B cell (primary cell): ENCODE data around the gene CEP68. TPM values are rescaled to one million over a fixed set of nuclear protein-coding genes. Genes with fewer than 3 reads are reported as not detected.

Source experiments
- ATAC-seq: fragments of 200-7000 bp; cut with Tn5 transposase; one replicate; pipeline ENCODE4 v1.10.0; 2021; ENCODE audit warnings: low read depth, mild to moderate bottlenecking, moderate number of reproducible peaks, moderate library complexity
- CTCF ChIA-PET: fragments of 350-600 bp; sonication (Branson Sonifier 250); formaldehyde crosslinking; loops from one replicate; lab custom pipeline; 2021; ENCODE audit warnings: antibody characterized with exemption, inconsistent platforms; lab: Charles Lee
- POLR2A ChIA-PET: fragments of 350-600 bp; sonication (Branson Sonifier 250); formaldehyde crosslinking; loops from one replicate; lab custom pipeline; 2021; ENCODE audit warnings: antibody characterized with exemption; lab: Charles Lee
- DNase-seq: peaks from one replicate; pipeline ENCODE4 v3.0.0; 2013
- H2AFZ ChIP-seq: 2 replicates; pipeline ENCODE4 v1.6.1; 2012; ENCODE audit warnings: mild to moderate bottlenecking, low read depth, low read length; ENCODE audit not compliant: insufficient read depth, poor library complexity, severe bottlenecking
- H3K27ac ChIP-seq, 2 donors: 1 replicate in 1 of 2; 2 replicates in 1 of 2; pipeline ENCODE4 v1.5.1; 2012 to 2013; ENCODE audit warnings: low read length in 2 of 2, mild to moderate bottlenecking in 2 of 2, moderate library complexity in 1 of 2
- H3K27me3 ChIP-seq, 4 experiments: fragments of 200-600 bp in 1 of 4; sonication (generic) in 1 of 4; replicated peaks in 1 of 4; 1 replicate in 2 of 4; 2 replicates in 2 of 4; pipeline versions ENCODE4 v1.6.1 to v1.7.0; 2013 to 2016; ENCODE audit warnings: low read length in 3 of 4, mild to moderate bottlenecking in 2 of 4, mixed read lengths in 1 of 4, moderate library complexity in 1 of 4; ENCODE audit not compliant: insufficient read depth in 4 of 4, control insufficient read depth in 3 of 4; ENCODE audit errors: control extremely low read depth in 1 of 4
- H3K36me3 ChIP-seq, 2 experiments: replicated peaks in 1 of 2; 1 replicate in 1 of 2; 2 replicates in 1 of 2; pipeline versions ENCODE4 v1.6.1 to v1.7.1; 2013; ENCODE audit warnings: low read length in 1 of 2; ENCODE audit not compliant: insufficient read depth in 2 of 2, control insufficient read depth in 1 of 2; ENCODE audit errors: control extremely low read depth in 1 of 2, extremely low read depth in 1 of 2
- H3K4me1 ChIP-seq, 2 donors: fragments of 200-600 bp in 1 of 2; sonication (generic) in 1 of 2; 1 replicate in 1 of 2; 2 replicates in 1 of 2; pipeline versions ENCODE4 v1.5.1 to v1.6.1; 2013 to 2017; ENCODE audit warnings: low read length in 2 of 2; ENCODE audit not compliant: control insufficient read depth in 2 of 2, insufficient read depth in 2 of 2
- H3K4me2 ChIP-seq: replicated peaks from 2 replicates; pipeline ENCODE3; 2012; ENCODE audit warnings: mild to moderate bottlenecking, low read depth, low read length; ENCODE audit not compliant: poor library complexity, severe bottlenecking
- H3K4me3 ChIP-seq, 5 experiments: fragments of 200-600 bp in 1 of 5; sonication (generic) in 1 of 5; 1 replicate in 3 of 5; 2 replicates in 2 of 5; pipeline versions ENCODE4 v1.5.1 to v1.7.0; 2011 to 2016; ENCODE audit warnings: low read length in 4 of 5, mild to moderate bottlenecking in 4 of 5, low read depth in 2 of 5, control low read depth in 1 of 5, moderate library complexity in 1 of 5; ENCODE audit not compliant: insufficient read depth in 1 of 5; ENCODE audit errors: control extremely low read depth in 1 of 5, extremely low read depth in 1 of 5
- H3K79me2 ChIP-seq: fragments of 200-600 bp; sonication (generic); one replicate; pipeline ENCODE4 v1.6.0; 2016; ENCODE audit warnings: low read length; ENCODE audit not compliant: control insufficient read depth, insufficient read depth
- H3K9ac ChIP-seq: fragments of 200-600 bp; sonication (generic); 2 replicates; pipeline ENCODE4 v1.6.1; 2017; ENCODE audit warnings: mild to moderate bottlenecking, low read length, moderate library complexity
- H3K9me3 ChIP-seq, 3 donors: one replicate each; pipeline versions ENCODE4 v1.6.1 to v1.7.1; 2013; ENCODE audit warnings: low read length in 2 of 3; ENCODE audit not compliant: control insufficient read depth in 2 of 3, insufficient read depth in 1 of 3; ENCODE audit errors: control extremely low read depth in 1 of 3
- H4K20me1 ChIP-seq: 2 replicates; pipeline ENCODE4 v1.6.0; 2012; ENCODE audit warnings: mild to moderate bottlenecking, low read length; ENCODE audit not compliant: insufficient read depth, control insufficient read depth, poor library complexity, severe bottlenecking
- H3K27ac Mint-ChIP-seq: one replicate; pipeline ENCODE4 v1.8.0; 2021; ENCODE audit warnings: mixed read lengths
- H3K27me3 Mint-ChIP-seq: one replicate; pipeline ENCODE4 v1.8.0; 2021; ENCODE audit warnings: mixed read lengths
- H3K4me1 Mint-ChIP-seq: one replicate; pipeline ENCODE4 v1.8.0; 2021; ENCODE audit warnings: mixed read lengths
- H3K4me3 Mint-ChIP-seq: one replicate; pipeline ENCODE4 v1.8.0; 2021; ENCODE audit warnings: mixed read lengths
- H3K9me3 Mint-ChIP-seq: one replicate; pipeline ENCODE4 v1.8.0; 2022; ENCODE audit warnings: mixed read lengths; ENCODE audit not compliant: insufficient read depth
- EZH2 ChIP-seq: IDR thresholded peaks from 2 replicates; pipeline ENCODE4 v1.6.1; 2012; ENCODE audit warnings: borderline replicate concordance, low read depth, mild to moderate bottlenecking, moderate library complexity, low read length; ENCODE audit not compliant: insufficient read depth, poor library complexity, severe bottlenecking
- WGBS: methylation state at CpG from one replicate; pipeline ENCODE4 v1.1.5; 2013; ENCODE audit warnings: missing lambda C conversion rate; ENCODE audit not compliant: insufficient coverage; 5-methylcytosine and 5-hydroxymethylcytosine counted together
- intact Hi-C: fragments of 100-400 bp; cut with micrococcal nuclease; formaldehyde crosslinking; loops from one replicate; pipeline ENCODE4 v1.10.0; 2022
- polyA plus RNA-seq: library from polyadenylated mRNA; depleted of rRNA; stranded (reverse); fragments of >200 nt; gene quantifications from 2 replicates; pipeline ENCODE4 v1.2.3, GENCODE V29; 2012
- total RNA-seq, 2 donors: library from RNA; stranded (reverse); fragments of 120-200 nt in 1 of 2; gene quantifications; 1 replicate in 1 of 2; 2 replicates in 1 of 2; pipeline versions ENCODE4 v1.2.3 to v1.2.4, GENCODE V29; 2013 to 2022
- TF ChIP-seq, protein P1 (sequence below): fragments of 200-600 bp; IDR thresholded peaks from one replicate; pipeline ENCODE4 v1.8.0; 2022; ENCODE audit warnings: antibody characterized with exemption, mild to moderate bottlenecking

The CEP68 gene
- total and polyA plus RNA-seq, 2 donors (not counting 1 experiment from before 2014, with no cell fraction given): 11.0 to 32.0 TPM

GRCh38 chr2:65092791-65093190, 36.6 kb downstream of the CEP68 start:
- ChIA-PET POLR2A (no interaction called here), CTCF (interaction anchor here (0.6 kb wide), 1 partner anchor 33 kb away, joined by 3 read pairs; no protein-coding TSS in a partner anchor)
- Histone ChIP-seq H4K20me1 (peaks cover 40% of the 10 kb centered on the region), H3K4me1 (no peaks in the 10 kb centered on the region), H3K27ac (no peak overlapping the region), H2AFZ (no peak overlapping the region), H3K36me3 (peaks cover 26 to 86% of the 10 kb centered on the region in 2 experiments), H3K9ac (no peak overlapping the region), H3K4me2 (no peak overlapping the region), H3K9me3 (peaks cover 3 to 11% (median 8%) of the 10 kb centered on the region in 3 donors), H3K79me2 (peaks cover 43% of the 10 kb centered on the region), H3K27me3 (no peaks in the 10 kb centered on the region), H3K4me3 (no peak overlapping the region)
- DNase-seq: no peak
- no peak overlapping the region for H3K4me3 Mint-ChIP-seq
- H3K27ac Mint-ChIP-seq: no peak overlapping the region
- H3K4me1 Mint-ChIP-seq: peaks cover 3% of the 10 kb centered on the region
- 36% methylated on average over 2 of the region's 4 CpGs for WGBS
- no peak for ATAC-seq
- TF ChIP-seq, protein P1, sequence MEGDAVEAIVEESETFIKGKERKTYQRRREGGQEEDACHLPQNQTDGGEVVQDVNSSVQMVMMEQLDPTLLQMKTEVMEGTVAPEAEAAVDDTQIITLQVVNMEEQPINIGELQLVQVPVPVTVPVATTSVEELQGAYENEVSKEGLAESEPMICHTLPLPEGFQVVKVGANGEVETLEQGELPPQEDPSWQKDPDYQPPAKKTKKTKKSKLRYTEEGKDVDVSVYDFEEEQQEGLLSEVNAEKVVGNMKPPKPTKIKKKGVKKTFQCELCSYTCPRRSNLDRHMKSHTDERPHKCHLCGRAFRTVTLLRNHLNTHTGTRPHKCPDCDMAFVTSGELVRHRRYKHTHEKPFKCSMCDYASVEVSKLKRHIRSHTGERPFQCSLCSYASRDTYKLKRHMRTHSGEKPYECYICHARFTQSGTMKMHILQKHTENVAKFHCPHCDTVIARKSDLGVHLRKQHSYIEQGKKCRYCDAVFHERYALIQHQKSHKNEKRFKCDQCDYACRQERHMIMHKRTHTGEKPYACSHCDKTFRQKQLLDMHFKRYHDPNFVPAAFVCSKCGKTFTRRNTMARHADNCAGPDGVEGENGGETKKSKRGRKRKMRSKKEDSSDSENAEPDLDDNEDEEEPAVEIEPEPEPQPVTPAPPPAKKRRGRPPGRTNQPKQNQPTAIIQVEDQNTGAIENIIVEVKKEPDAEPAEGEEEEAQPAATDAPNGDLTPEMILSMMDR: no peak
- TF ChIP-seq EZH2: no peak
- H3K9me3 Mint-ChIP-seq: peaks cover 6% of the 10 kb centered on the region
- intact Hi-C loops: no loop called here
- no peaks in the 10 kb centered on the region for H3K27me3 Mint-ChIP-seq

GRCh38 chr2:65093211-65093610, 37.0 kb downstream of the CEP68 start:
- ChIA-PET POLR2A (no interaction called here), CTCF (no interaction called here)
- Histone ChIP-seq H3K9ac (no peak overlapping the region), H3K27ac (no peak overlapping the region), H3K36me3 (peaks cover 25 to 85% of the 10 kb centered on the region in 2 experiments), H4K20me1 (peaks cover 43% of the 10 kb centered on the region), H3K4me2 (no peak overlapping the region), H3K79me2 (peaks cover 43% of the 10 kb centered on the region), H2AFZ (no peak overlapping the region), H3K9me3 (peaks cover 3 to 11% (median 8%) of the 10 kb centered on the region in 3 donors), H3K4me3 (no peak overlapping the region), H3K27me3 (no peaks in the 10 kb centered on the region), H3K4me1 (no peaks in the 10 kb centered on the region)
- ATAC-seq (no peak), DNase-seq (no peak)
- H3K4me3 Mint-ChIP-seq: no peak overlapping the region
- no peak overlapping the region for H3K27ac Mint-ChIP-seq
- H3K27me3 Mint-ChIP-seq: no peaks in the 10 kb centered on the region
- H3K9me3 Mint-ChIP-seq: peaks cover 6% of the 10 kb centered on the region
- peaks cover 3% of the 10 kb centered on the region for H3K4me1 Mint-ChIP-seq
- TF ChIP-seq, protein P1: no peak
- no peak for TF ChIP-seq EZH2
- intact Hi-C loops: no loop called here
